Stomach smooth muscle (tissue), 2 donors: ENCODE data around the gene BUB1.
"Not testable (repeated sequence)": the region's sequence is repeated elsewhere in the genome, so short reads cannot be mapped to it uniquely, and the experiment has no call there.

Experiments
- H3K27ac ChIP-seq: one replicate; pipeline ENCODE4 v1.7.0; 2013; ENCODE audit warnings: mild to moderate bottlenecking, low read length, inconsistent platforms
- H3K27me3 ChIP-seq, 2 donors: one replicate each; pipeline ENCODE4 v1.7.0; 2013; ENCODE audit warnings: low read length in 2 of 2; ENCODE audit not compliant: insufficient read depth in 2 of 2, control insufficient read depth in 1 of 2
- H3K36me3 ChIP-seq, 2 donors: one replicate each; pipeline ENCODE4 v1.7.0; 2013; ENCODE audit warnings: low read length in 2 of 2; ENCODE audit not compliant: control insufficient read depth in 2 of 2, insufficient read depth in 2 of 2
- H3K4me1 ChIP-seq: one replicate; pipeline ENCODE4 v1.7.0; 2013; ENCODE audit warnings: low read length; ENCODE audit not compliant: control insufficient read depth, insufficient read depth
- H3K4me3 ChIP-seq, 2 donors: one replicate each; pipeline ENCODE4 v1.7.0; 2013; ENCODE audit warnings: low read length in 2 of 2
- H3K9ac ChIP-seq, 2 donors: one replicate each; pipeline ENCODE4 v1.7.0; 2013; ENCODE audit warnings: low read length in 2 of 2, mild to moderate bottlenecking in 1 of 2
- H3K9me3 ChIP-seq, 2 donors: one replicate each; pipeline ENCODE4 v1.7.0; 2013; ENCODE audit warnings: low read length in 2 of 2; ENCODE audit not compliant: control insufficient read depth in 2 of 2
- donor health status: healthy.
- donor health status: Pancreatic carcinoma.

The BUB1 gene

DNA sequence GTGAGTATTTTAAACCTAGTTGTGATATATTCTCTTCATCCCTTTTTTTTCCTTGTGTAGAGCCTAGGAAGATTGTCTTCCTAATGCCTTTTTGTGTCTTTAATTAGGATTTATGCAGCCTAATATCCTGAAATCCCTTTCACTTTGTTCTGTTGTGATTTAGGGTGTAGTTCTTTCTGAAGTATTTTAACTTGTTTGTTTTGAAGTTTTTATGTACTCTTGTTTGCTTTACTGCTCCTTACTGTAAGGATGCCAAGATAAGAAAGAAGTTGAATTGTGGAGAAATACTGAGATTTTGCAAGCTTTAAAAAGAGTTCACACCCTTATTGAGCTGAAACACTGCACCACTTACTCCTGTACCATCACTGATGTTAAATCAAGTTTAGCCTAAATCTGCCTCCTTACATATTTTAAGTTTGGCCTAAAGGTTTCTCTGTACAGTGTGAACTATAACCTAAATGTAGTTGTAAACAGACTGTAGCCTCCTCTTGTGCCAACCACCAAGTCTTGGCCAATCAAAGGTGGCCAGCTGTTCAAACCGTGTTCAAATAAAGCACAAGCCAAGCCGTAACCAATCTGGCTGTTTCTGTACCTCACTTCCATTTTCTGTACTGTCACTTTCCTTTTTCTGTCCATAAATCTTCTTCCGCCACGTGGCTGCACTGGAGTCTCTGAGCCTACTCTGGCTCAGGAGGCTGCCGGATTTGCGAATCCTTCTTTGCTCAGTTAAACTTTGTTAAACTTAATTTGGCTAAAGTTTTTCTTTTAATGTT, 36.8 kb upstream of the BUB1 start:
- H3K9me3 ChIP-seq, result no peaks in the 10 kb centered on the region
- H3K4me3 ChIP-seq, result no peak overlapping the region
- H3K36me3 ChIP-seq, result no peaks in the 10 kb centered on the region
- H3K9ac ChIP-seq, result no peak overlapping the region
- peaks cover 0 to 8% of the 10 kb centered on the region in 2 donors for H3K27me3 ChIP-seq
- H3K4me1 ChIP-seq, result no peaks in the 10 kb centered on the region
- no peak overlapping the region for H3K27ac ChIP-seq

DNA sequence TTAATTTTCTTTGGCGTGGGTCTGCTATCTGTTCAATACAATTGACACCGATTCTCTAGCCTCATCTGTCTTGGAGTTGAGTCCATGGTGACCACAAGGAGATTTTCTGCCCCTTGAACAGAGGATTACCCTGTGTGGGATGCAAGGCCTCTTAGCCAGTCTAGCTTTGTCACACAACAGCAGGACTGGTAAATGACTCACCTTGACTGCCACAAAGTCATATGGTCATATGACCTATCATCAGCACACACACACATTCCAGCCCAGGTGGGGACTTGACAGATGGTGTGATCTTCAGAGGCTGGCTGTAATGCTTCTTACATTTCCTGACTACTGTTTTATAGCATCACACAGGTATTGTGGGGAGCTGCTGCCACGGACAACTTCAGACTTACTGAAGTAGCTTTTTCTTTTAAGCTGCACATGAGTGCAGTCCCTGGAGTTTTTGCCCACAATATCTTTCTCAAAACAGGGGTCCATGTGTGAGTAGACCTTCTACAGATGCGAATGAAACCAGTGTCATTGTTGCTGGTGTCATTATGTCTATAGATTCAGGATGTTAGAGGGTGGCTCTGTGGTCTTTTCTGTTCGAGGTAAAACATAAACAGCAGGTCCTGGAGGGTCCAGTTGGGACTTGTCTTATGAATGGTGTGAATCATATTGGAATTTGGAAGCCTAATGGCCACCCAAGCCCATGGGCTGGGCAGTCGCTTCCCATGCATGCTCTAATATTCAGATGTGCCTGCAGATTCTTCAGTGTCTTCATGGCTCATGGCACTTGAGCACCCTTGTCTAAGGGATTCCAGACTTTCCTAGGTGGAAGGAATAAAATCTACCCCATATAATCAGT, 35.9 kb upstream of the BUB1 start:
- Histone ChIP-seq H3K36me3 (no peaks in the 10 kb centered on the region), H3K4me3 (no peak overlapping the region), H3K9me3 (no peaks in the 10 kb centered on the region), H3K4me1 (no peaks in the 10 kb centered on the region), H3K9ac (no peak overlapping the region), H3K27ac (no peak overlapping the region), H3K27me3 (peaks cover 0 to 8% of the 10 kb centered on the region in 2 donors)

DNA sequence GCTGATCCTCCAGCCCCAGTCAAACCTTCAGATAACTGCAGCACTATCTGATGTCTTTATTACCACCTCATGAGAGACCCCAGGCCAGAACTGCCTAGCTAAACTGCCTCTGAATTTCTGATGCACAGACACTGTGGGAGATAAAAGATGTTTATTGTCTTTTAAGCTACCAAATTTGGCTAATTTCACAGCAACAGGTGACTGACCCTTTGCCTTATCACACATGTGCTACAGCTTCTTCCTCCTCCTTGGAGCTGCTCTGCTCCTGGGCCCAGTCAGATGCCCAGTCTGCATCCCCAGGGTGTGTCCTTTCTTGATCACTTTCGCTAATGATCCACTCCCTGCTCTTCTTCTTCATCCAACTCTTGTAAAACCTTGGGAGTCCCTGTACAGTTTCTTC, 34.9 kb upstream of the BUB1 start:
- H3K9me3 ChIP-seq, result no peaks in the 10 kb centered on the region

DNA sequence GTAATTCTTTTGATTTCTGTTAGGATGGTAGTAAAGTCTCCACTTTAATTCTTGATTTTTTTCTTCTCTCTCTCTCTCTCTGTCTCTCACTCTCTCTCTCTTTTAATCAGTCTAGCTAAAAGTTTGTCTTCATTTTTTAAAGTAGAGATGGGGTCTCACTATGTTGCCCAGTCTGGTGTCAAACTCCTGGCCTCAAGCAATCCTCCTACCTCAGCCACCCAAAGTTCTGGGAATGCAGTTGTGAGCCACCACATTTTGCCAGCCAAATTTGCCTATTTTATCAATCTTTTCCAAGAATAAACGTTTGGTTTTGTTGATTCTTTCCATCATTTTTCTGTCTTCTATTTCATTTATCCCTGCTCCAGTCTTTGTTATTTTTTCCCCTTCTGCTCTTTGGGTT, 30.6 kb upstream of the BUB1 start:
- Histone ChIP-seq H3K9ac (no peak overlapping the region), H3K36me3 (no peaks in the 10 kb centered on the region), H3K4me3 (no peak overlapping the region), H3K4me1 (no peaks in the 10 kb centered on the region), H3K27me3 (peaks cover 0 to 8% of the 10 kb centered on the region in 2 donors), H3K27ac (no peak overlapping the region), H3K9me3 (no peaks in the 10 kb centered on the region)

More for the DNA sequence above, 34.9 kb upstream of the BUB1 start:
- H3K4me3 ChIP-seq, result no peak overlapping the region
- H3K4me1 ChIP-seq, result no peaks in the 10 kb centered on the region
- no peak overlapping the region for H3K9ac ChIP-seq
- H3K27me3 ChIP-seq, result peaks cover 0 to 8% of the 10 kb centered on the region in 2 donors
- H3K36me3 ChIP-seq, result no peaks in the 10 kb centered on the region
- H3K27ac ChIP-seq, result no peak overlapping the region

DNA sequence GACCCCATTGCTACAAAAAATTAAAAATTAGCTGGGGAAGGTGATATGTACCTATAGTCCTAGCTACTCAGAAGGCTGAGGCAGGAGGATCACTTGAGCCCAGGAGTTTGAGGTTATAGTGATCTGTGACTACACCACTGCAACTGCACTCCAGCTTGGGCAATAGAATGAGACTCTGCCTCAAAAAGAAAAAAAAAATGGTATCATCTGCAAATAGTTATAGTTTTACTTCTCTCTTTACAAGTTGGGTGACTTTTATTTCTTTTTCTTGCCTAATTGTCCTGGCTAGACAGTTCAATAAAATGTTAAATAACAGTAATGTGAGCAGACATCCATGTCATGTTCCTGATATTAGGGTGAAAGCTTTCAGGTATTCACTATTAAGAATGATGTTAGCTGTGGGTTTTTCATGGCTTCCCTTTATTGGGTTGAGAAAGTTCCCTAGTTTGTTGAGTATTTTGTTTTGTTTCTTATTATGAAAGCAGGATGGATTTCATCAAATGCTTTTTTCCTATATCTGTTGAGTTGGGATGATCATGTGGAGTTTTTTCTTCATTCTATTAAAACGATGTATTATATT, 29.6 kb upstream of the BUB1 start:
- Histone ChIP-seq H3K9ac (no peak overlapping the region), H3K9me3 (no peaks in the 10 kb centered on the region), H3K27ac (no peak overlapping the region)

DNA sequence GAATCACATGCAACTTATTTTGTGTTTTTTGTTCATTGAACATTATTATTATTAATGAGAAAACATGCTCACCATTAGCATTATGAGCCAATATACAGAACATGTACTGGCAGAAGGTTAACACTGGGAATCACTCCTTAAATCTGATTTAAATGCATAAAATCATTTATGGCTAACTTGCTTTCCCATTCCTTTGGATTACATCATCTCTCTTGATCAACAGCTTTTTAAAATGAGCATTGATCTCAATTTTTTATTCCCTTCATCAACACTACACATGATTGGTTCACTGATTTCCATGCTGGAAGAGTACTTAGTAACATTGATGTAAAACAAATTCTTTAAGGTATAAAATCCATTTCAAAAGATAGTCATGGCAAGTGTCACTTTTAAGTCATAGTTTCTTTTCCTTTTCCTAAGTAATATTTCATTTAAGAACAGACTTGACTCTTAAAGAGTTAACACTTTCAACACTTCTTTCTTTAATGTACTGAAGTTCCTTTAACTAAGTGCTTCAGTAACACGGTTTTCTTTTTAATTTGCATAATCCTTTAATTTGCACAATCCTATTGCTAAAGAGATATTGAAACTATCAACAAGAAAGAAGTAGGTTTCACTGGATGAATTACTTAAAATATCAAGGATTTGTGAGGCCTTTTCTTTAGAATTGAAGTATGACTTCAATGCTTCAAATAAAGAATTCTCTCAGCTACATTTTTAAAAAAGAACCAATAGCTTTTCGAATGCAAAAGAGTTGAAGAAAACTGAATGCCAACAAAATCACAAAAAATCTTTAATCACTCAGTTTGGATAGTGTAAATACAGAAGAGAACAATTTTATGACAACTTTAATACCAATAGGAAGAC, 24.9 kb upstream of the BUB1 start:
- Histone ChIP-seq H3K4me1 (no peaks in the 10 kb centered on the region), H3K27me3 (no peaks in the 10 kb centered on the region), H3K4me3 (no peak overlapping the region)

More for the DNA sequence above, 29.6 kb upstream of the BUB1 start:
- peaks cover 0 to 8% of the 10 kb centered on the region in 2 donors for H3K27me3 ChIP-seq
- H3K4me3 ChIP-seq, result no peak overlapping the region
- no peaks in the 10 kb centered on the region for H3K36me3 ChIP-seq
- H3K4me1 ChIP-seq, result no peaks in the 10 kb centered on the region

DNA sequence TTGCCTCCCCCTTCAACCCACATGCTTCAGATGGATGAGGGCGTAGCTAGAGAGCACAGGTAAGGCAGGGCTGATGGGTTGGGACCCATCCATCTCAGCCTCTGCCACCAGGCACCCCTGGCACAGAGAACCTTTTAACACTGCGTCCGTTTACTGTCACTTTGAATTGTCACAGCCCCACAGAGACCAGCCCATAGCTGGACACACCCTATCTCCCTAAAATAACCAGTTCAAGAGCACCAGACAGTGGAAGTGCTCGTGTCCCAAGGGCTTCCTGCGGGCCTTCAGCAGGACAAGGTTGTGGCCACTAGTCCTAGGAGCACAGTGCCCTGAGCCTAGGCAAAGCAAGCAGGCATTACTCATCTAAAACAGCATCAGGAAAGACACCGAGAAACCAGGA, 20.4 kb upstream of the BUB1 start:
- not testable (repeated sequence) for H3K9ac ChIP-seq, H3K4me1 ChIP-seq, H3K27ac ChIP-seq, H3K27me3 ChIP-seq, H3K9me3 ChIP-seq, H3K36me3 ChIP-seq, H3K4me3 ChIP-seq

More for the DNA sequence above, 24.9 kb upstream of the BUB1 start:
- H3K9ac ChIP-seq, result no peak overlapping the region
- H3K27ac ChIP-seq, result no peak overlapping the region
- H3K9me3 ChIP-seq, result no peaks in the 10 kb centered on the region
- H3K36me3 ChIP-seq, result no peaks in the 10 kb centered on the region

DNA sequence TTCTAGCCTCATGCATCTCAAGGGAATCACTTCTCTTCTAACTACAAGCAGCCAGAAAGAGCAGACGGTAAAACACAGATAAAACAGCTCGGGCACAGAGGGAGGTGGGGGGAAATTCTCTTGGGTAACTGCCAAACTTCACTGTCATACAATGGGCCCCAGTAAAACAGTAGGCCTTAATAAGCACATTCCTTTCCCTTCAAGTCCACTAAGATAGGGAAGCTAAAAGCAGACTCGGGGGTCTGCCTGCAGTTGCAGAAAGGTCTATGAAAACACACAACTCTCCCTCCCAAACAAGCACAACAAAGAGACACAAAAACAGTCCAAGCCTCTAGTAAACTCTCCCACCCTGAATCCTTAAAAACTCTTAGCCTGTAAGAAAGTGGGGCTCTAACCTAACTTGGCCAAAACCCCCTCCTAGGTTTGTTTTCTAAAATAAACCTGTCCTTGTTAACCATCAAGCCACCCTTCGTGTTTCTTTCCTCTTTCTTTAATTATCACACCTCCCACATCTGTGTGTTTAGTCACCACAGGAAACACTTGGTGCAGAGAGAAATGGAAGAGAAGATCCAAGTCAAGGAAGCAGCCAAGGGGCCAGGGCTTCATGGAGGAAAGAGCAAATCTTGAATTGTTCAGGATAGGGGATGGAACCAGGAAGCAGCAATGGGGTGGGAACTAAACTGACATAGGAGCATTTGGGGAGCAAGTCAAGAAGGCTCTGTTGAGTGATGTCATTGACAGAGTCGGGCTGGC, 17.5 kb upstream of the BUB1 start:
- H3K9ac ChIP-seq, H3K27me3 ChIP-seq, H3K9me3 ChIP-seq, H3K4me1 ChIP-seq, H3K4me3 ChIP-seq, H3K27ac ChIP-seq, H3K36me3 ChIP-seq: not testable (repeated sequence)

DNA sequence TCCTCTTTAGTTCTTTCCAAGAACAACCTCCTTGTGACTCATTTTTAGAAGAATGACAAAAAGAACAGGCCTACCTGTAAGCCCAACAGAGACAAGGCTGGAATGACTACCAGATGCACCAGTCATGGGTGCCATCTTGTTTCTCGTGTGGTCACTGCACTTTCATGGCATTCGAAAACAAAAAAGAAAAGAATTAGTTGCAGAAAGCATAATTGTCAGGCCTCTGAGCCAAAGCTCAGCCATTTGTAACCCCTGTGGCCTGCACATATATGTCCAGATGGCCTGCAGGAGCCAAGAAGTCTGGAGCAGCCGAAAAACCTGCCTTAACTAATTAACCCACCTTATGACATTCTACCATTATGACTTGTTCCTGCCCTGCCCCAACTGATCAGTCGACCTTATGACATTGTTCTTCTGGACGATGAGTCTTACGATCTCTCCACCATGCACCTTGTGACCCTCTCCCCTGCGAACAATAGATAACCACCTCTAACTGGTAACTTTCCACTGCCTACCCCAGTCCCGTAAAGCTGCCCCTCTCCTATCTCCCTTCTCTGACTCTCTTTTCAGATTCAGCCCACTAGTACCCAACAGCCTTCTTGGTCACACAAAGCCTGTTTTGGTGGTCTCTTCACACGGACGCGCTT, 13.9 kb upstream of the BUB1 start:
- H3K36me3 ChIP-seq, result no peaks in the 10 kb centered on the region
- H3K27ac ChIP-seq, result no peak overlapping the region
- no peak overlapping the region for H3K9ac ChIP-seq
- no peaks in the 10 kb centered on the region for H3K4me1 ChIP-seq
- no peak overlapping the region for H3K4me3 ChIP-seq
- H3K9me3 ChIP-seq, result peaks cover 0 to 5% of the 10 kb centered on the region in 2 donors
- no peaks in the 10 kb centered on the region for H3K27me3 ChIP-seq
